ENCODE results near the gene MAN2A2. TPM values are rescaled to one million over a fixed set of nuclear protein-coding genes. Genes with fewer than 3 reads are reported as not detected.

The MAN2A2 gene
- total and polyA plus RNA-seq, 9 of the 15 experiments (the other 6 are each of a cell fraction or from before 2014, with no cell fraction given): 7.3 to 151 (median 43.4) TPM

DNA sequence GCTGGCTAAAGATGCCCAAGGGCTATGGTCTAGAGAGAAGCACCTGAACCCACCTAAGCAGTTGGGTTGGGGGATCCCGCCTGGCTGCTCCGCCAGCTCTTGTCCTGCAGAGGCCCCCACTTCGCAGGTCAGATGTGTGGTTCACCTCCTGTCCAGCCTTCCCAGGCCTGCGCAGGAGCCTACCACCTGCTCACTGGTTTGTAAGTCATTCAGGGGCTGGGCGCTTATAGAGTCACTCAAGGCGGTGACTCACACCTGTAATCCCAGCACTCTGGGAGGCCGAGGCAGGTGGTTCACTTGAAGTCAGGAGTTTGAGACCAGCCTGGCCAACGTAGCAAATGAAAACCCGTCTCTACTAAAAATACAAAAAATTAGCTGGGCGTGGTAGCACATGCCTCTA lies 38.6 kb upstream of the MAN2A2 start (continued):
- TF ChIP-seq, protein P1, sequence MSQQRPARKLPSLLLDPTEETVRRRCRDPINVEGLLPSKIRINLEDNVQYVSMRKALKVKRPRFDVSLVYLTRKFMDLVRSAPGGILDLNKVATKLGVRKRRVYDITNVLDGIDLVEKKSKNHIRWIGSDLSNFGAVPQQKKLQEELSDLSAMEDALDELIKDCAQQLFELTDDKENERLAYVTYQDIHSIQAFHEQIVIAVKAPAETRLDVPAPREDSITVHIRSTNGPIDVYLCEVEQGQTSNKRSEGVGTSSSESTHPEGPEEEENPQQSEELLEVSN (IDR thresholded peaks at IDR 0.05; ENCODE audit: borderline replicate concordance in 1 of 2, extremely low read depth in 1 of 2, insufficient read depth in 1 of 2, insufficient read length in 1 of 2, low read depth in 1 of 2, low read length in 1 of 2, poor library complexity in 1 of 2, severe bottlenecking in 1 of 2): peak; percentile 17 to 72
- no peak for TF ChIP-seq KHSRP (IDR thresholded peaks at IDR 0.05)
- TF ChIP-seq, protein P2, sequence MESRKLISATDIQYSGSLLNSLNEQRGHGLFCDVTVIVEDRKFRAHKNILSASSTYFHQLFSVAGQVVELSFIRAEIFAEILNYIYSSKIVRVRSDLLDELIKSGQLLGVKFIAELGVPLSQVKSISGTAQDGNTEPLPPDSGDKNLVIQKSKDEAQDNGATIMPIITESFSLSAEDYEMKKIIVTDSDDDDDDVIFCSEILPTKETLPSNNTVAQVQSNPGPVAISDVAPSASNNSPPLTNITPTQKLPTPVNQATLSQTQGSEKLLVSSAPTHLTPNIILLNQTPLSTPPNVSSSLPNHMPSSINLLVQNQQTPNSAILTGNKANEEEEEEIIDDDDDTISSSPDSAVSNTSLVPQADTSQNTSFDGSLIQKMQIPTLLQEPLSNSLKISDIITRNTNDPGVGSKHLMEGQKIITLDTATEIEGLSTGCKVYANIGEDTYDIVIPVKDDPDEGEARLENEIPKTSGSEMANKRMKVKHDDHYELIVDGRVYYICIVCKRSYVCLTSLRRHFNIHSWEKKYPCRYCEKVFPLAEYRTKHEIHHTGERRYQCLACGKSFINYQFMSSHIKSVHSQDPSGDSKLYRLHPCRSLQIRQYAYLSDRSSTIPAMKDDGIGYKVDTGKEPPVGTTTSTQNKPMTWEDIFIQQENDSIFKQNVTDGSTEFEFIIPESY (CRISPR knock-in tag; IDR thresholded peaks at IDR 0.05): peak; percentile 95
- TF ChIP-seq, protein P3, sequence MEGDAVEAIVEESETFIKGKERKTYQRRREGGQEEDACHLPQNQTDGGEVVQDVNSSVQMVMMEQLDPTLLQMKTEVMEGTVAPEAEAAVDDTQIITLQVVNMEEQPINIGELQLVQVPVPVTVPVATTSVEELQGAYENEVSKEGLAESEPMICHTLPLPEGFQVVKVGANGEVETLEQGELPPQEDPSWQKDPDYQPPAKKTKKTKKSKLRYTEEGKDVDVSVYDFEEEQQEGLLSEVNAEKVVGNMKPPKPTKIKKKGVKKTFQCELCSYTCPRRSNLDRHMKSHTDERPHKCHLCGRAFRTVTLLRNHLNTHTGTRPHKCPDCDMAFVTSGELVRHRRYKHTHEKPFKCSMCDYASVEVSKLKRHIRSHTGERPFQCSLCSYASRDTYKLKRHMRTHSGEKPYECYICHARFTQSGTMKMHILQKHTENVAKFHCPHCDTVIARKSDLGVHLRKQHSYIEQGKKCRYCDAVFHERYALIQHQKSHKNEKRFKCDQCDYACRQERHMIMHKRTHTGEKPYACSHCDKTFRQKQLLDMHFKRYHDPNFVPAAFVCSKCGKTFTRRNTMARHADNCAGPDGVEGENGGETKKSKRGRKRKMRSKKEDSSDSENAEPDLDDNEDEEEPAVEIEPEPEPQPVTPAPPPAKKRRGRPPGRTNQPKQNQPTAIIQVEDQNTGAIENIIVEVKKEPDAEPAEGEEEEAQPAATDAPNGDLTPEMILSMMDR (IDR thresholded peaks at IDR 0.05 in 2 of 3, conservative IDR thresholded peaks at IDR 0.05 in 1 of 3; ENCODE audit: insufficient read depth in 2 of 3, low read depth in 1 of 3, low read length in 3 of 3): 0 out of 6 replicates have a peak, but pooled peaks of 1 of the 3 experiments have one; percentile 17
- peak; percentile 74 to 78 for TF ChIP-seq NRF1 (conservative IDR thresholded peaks at IDR 0.05 in 1 of 2, IDR thresholded peaks at IDR 0.05 in 1 of 2)
- peak; percentile 80 for TF ChIP-seq L3MBTL2 (IDR thresholded peaks at IDR 0.05)
- TF ChIP-seq RUNX1 (IDR thresholded peaks at IDR 0.05; ENCODE audit: low read depth): no peak
- TF ChIP-seq, protein P4, sequence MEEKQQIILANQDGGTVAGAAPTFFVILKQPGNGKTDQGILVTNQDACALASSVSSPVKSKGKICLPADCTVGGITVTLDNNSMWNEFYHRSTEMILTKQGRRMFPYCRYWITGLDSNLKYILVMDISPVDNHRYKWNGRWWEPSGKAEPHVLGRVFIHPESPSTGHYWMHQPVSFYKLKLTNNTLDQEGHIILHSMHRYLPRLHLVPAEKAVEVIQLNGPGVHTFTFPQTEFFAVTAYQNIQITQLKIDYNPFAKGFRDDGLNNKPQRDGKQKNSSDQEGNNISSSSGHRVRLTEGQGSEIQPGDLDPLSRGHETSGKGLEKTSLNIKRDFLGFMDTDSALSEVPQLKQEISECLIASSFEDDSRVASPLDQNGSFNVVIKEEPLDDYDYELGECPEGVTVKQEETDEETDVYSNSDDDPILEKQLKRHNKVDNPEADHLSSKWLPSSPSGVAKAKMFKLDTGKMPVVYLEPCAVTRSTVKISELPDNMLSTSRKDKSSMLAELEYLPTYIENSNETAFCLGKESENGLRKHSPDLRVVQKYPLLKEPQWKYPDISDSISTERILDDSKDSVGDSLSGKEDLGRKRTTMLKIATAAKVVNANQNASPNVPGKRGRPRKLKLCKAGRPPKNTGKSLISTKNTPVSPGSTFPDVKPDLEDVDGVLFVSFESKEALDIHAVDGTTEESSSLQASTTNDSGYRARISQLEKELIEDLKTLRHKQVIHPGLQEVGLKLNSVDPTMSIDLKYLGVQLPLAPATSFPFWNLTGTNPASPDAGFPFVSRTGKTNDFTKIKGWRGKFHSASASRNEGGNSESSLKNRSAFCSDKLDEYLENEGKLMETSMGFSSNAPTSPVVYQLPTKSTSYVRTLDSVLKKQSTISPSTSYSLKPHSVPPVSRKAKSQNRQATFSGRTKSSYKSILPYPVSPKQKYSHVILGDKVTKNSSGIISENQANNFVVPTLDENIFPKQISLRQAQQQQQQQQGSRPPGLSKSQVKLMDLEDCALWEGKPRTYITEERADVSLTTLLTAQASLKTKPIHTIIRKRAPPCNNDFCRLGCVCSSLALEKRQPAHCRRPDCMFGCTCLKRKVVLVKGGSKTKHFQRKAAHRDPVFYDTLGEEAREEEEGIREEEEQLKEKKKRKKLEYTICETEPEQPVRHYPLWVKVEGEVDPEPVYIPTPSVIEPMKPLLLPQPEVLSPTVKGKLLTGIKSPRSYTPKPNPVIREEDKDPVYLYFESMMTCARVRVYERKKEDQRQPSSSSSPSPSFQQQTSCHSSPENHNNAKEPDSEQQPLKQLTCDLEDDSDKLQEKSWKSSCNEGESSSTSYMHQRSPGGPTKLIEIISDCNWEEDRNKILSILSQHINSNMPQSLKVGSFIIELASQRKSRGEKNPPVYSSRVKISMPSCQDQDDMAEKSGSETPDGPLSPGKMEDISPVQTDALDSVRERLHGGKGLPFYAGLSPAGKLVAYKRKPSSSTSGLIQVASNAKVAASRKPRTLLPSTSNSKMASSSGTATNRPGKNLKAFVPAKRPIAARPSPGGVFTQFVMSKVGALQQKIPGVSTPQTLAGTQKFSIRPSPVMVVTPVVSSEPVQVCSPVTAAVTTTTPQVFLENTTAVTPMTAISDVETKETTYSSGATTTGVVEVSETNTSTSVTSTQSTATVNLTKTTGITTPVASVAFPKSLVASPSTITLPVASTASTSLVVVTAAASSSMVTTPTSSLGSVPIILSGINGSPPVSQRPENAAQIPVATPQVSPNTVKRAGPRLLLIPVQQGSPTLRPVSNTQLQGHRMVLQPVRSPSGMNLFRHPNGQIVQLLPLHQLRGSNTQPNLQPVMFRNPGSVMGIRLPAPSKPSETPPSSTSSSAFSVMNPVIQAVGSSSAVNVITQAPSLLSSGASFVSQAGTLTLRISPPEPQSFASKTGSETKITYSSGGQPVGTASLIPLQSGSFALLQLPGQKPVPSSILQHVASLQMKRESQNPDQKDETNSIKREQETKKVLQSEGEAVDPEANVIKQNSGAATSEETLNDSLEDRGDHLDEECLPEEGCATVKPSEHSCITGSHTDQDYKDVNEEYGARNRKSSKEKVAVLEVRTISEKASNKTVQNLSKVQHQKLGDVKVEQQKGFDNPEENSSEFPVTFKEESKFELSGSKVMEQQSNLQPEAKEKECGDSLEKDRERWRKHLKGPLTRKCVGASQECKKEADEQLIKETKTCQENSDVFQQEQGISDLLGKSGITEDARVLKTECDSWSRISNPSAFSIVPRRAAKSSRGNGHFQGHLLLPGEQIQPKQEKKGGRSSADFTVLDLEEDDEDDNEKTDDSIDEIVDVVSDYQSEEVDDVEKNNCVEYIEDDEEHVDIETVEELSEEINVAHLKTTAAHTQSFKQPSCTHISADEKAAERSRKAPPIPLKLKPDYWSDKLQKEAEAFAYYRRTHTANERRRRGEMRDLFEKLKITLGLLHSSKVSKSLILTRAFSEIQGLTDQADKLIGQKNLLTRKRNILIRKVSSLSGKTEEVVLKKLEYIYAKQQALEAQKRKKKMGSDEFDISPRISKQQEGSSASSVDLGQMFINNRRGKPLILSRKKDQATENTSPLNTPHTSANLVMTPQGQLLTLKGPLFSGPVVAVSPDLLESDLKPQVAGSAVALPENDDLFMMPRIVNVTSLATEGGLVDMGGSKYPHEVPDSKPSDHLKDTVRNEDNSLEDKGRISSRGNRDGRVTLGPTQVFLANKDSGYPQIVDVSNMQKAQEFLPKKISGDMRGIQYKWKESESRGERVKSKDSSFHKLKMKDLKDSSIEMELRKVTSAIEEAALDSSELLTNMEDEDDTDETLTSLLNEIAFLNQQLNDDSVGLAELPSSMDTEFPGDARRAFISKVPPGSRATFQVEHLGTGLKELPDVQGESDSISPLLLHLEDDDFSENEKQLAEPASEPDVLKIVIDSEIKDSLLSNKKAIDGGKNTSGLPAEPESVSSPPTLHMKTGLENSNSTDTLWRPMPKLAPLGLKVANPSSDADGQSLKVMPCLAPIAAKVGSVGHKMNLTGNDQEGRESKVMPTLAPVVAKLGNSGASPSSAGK (IDR thresholded peaks at IDR 0.05): peak; percentile 68
- TF ChIP-seq, protein P5, sequence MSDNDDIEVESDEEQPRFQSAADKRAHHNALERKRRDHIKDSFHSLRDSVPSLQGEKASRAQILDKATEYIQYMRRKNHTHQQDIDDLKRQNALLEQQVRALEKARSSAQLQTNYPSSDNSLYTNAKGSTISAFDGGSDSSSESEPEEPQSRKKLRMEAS (CRISPR knock-in tag; IDR thresholded peaks at IDR 0.05): peak; percentile 58
- TF ChIP-seq GTF2E2 (tag; IDR thresholded peaks at IDR 0.05): no peak
